ENCODE measurements around the gene TBPL2. TPM values are rescaled to one million over a fixed set of nuclear protein-coding genes. Genes with fewer than 3 reads are reported as not detected.
A peak's percentile ranks its signal among the peaks of the same experiment; 100 is the strongest.

The TBPL2 gene
- total and polyA plus RNA-seq, 4 donors, result not detected

GRCh38 chr14:55386037-55386808 is 54.2 kb downstream of the TBPL2 start:
- DNase-seq (ENCODE audit: low spot score), result peak; percentile 51
- no peak overlapping the region for H3K4me3 ChIP-seq (ENCODE audit: low read depth in 1 of 3, low read length in 3 of 3)
- H3K36me3 ChIP-seq (ENCODE audit: control insufficient read depth in 4 of 4, insufficient read depth in 3 of 4, low read depth in 1 of 4, low read length in 3 of 4), result peaks cover 0 to 38% (median 15%) of the 10 kb centered on the region in 4 donors
- TF ChIP-seq HNF4A (conservative IDR thresholded peaks at IDR 0.05), result no peak
- no peak for TF ChIP-seq EGR1 (IDR thresholded peaks at IDR 0.05; ENCODE audit: low read depth in 2 of 2)
- no peak for TF ChIP-seq TAF1 (conservative IDR thresholded peaks at IDR 0.05)
- TF ChIP-seq FOXA2 (IDR thresholded peaks at IDR 0.05), result no peak
- no peak for TF ChIP-seq REST (IDR thresholded peaks at IDR 0.05)
- no peak for TF ChIP-seq NR2F2 (IDR thresholded peaks at IDR 0.05)
- no peak for TF ChIP-seq RAD21 (IDR thresholded peaks at IDR 0.05)
- TF ChIP-seq ZBTB33 (IDR thresholded peaks at IDR 0.05), result no peak
- no peak overlapping the region for H3K27ac ChIP-seq (ENCODE audit: low read depth in 1 of 2, low read length in 2 of 2)
- H3K9ac ChIP-seq (ENCODE audit: low read depth in 1 of 2, low read length in 2 of 2), result no peak overlapping the region
- no peaks in the 10 kb centered on the region for H3K27me3 ChIP-seq (ENCODE audit: control insufficient read depth in 4 of 4, insufficient read depth in 4 of 4, low read length in 3 of 4)
- no peaks in the 10 kb centered on the region for H3K9me3 ChIP-seq (ENCODE audit: control insufficient read depth in 4 of 4, low read length in 3 of 4)
- no peaks in the 10 kb centered on the region for H3K4me1 ChIP-seq (ENCODE audit: control insufficient read depth in 4 of 4, insufficient read depth in 4 of 4, low read length in 3 of 4)
- 80% methylated on average over 6 of the region's 6 CpGs for WGBS

- WGBS, result 81% methylated on average over 3 of the region's 3 CpGs
- H3K4me1 ChIP-seq (ENCODE audit: control insufficient read depth in 4 of 4, insufficient read depth in 4 of 4, low read length in 3 of 4), result no peaks in the 10 kb centered on the region
- DNase-seq (ENCODE audit: low spot score), result no peak
- H3K27ac ChIP-seq (ENCODE audit: low read depth in 1 of 2, low read length in 2 of 2), result no peak overlapping the region
- H3K9me3 ChIP-seq (ENCODE audit: control insufficient read depth in 4 of 4, low read length in 3 of 4), result no peaks in the 10 kb centered on the region
- H3K9ac ChIP-seq (ENCODE audit: low read depth in 1 of 2, low read length in 2 of 2), result no peak overlapping the region
- peaks cover 6 to 49% (median 22%) of the 10 kb centered on the region in 4 donors for H3K36me3 ChIP-seq (ENCODE audit: control insufficient read depth in 4 of 4, insufficient read depth in 3 of 4, low read depth in 1 of 4, low read length in 3 of 4)
- TF ChIP-seq HNF4G (IDR thresholded peaks at IDR 0.05) (no peak), HNF4A (conservative IDR thresholded peaks at IDR 0.05) (no peak), SP1 (IDR thresholded peaks at IDR 0.05) (no peak), RAD21 (IDR thresholded peaks at IDR 0.05) (no peak), EGR1 (IDR thresholded peaks at IDR 0.05; ENCODE audit: low read depth in 2 of 2) (no peak), YY1 (IDR thresholded peaks at IDR 0.05) (no peak), ZBTB33 (IDR thresholded peaks at IDR 0.05) (no peak), GABPA (IDR thresholded peaks at IDR 0.05 in 1 of 2, conservative IDR thresholded peaks at IDR 0.05 in 1 of 2) (no peak), TAF1 (conservative IDR thresholded peaks at IDR 0.05) (no peak), JUND (IDR thresholded peaks at IDR 0.05) (no peak), ATF3 (IDR thresholded peaks at IDR 0.05) (no peak), RXRA (IDR thresholded peaks at IDR 0.05) (no peak), REST (IDR thresholded peaks at IDR 0.05) (no peak), MAX (IDR thresholded peaks at IDR 0.05) (no peak)
- H3K4me3 ChIP-seq (ENCODE audit: low read depth in 1 of 3, low read length in 3 of 3), result no peak overlapping the region
- H3K27me3 ChIP-seq (ENCODE audit: control insufficient read depth in 4 of 4, insufficient read depth in 4 of 4, low read length in 3 of 4), result no peaks in the 10 kb centered on the region
Measured at GRCh38 chr14:55384536-55384935, 55.9 kb downstream of the TBPL2 start.
